HG02840 (cell line): ENCODE results near the gene FLNA.
"Not testable (repeated sequence)": the region's sequence is repeated elsewhere in the genome, so short reads cannot be mapped to it uniquely, and the experiment has no call there.

Experiments used
- ATAC-seq: cut with Tn5 transposase; IDR thresholded peaks from one replicate; pipeline ENCODE4 v1.9.1; 2021; ENCODE audit warnings: mild to moderate bottlenecking, moderate library complexity, moderate number of reproducible peaks; ENCODE audit not compliant: unreplicated experiment, low FRiP score

Gene FLNA

DNA sequence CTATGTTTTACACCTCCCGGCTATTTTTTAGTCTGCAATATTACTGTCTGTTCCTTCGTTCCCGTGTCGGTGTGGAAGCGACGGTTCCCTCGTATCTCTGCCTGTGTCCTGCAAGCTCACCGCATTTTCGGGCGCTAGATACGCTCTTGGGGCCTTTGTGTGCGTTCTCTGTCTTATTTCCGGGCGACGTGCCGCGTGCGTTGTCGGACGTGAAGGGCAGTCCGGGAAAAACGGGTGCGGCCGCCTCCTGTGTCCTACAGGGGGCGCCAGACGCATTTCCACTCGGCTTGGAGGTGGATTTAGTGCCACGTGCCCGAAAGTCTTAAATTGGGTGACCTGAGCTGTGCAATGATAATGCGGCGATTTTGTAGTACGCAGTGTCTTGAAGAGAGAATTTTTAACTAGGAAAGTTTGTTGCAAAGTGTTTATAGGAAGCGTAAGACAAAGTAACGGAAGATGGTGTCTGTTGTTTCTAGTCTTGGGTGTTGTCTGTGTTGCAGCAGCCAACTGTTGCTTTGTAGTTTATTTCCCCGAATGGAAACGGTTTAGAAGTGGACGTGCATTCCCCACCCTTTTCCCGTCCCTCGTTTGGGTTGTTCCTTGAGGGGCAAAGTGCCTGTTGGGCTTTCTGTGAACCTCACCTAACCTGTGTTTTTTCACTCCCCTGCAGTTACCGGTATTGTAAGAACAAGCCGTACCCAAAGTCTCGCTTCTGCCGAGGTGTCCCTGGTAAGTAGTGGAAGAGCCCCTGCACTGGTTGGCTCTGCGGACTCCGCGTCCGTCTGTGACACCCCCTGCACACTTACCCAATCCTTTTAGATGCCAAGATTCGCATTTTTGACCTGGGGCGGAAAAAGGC is 24.5 kb upstream of the FLNA start:
- ATAC-seq, result no peak

DNA sequence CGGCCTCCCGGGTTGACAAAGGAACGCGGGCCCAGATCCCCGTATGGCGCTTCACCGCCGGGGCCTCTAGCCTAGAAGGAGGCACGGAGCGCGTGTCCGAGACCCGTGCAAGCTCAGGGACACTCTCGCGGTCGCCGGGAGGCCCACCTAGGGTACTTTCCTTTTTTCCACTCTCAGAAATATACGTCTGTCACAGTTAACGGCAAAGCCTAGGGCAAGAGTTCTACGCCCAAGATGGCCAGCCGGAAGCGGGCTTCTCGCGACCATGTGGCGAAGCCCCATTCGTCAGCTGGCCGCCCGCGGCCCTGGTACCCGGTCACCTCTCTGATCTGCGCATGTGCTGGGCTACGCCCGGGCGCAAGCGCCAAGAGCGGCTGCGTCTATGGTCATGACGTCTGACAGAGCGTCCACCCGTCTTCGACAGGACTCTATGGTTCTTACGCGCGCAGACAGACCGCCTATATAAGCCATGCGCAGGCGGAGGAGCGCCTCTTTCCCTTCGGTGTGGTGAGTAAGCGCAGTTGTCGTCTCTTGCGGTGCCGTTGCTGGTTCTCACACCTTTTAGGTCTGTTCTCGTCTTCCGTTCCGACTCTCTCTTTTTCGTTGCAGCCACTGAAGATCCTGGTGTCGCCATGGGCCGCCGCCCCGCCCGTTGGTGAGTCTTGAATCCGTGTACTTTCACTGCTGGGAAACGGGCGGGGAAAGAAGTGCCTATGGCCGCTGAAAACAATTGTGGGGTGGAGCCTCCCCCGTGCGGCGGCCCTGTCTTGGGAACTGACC is 23.6 kb upstream of the FLNA start, which contains the start of gene RPL10:
Gene RPL10 (plus strand): TSS at position 490 of the 780 bp plus-strand sequence. CDS start 143 bp downstream, at position 633.
- ATAC-seq, result peak; percentile 71

- peak; percentile 36 for ATAC-seq
These were observed 22.8 kb upstream of the FLNA start for GRCh38 chrX:154396973-154397887.

GRCh38 chrX:154396363-154396762 is 21.9 kb upstream of the FLNA start:
- not testable (repeated sequence) for ATAC-seq

DNA sequence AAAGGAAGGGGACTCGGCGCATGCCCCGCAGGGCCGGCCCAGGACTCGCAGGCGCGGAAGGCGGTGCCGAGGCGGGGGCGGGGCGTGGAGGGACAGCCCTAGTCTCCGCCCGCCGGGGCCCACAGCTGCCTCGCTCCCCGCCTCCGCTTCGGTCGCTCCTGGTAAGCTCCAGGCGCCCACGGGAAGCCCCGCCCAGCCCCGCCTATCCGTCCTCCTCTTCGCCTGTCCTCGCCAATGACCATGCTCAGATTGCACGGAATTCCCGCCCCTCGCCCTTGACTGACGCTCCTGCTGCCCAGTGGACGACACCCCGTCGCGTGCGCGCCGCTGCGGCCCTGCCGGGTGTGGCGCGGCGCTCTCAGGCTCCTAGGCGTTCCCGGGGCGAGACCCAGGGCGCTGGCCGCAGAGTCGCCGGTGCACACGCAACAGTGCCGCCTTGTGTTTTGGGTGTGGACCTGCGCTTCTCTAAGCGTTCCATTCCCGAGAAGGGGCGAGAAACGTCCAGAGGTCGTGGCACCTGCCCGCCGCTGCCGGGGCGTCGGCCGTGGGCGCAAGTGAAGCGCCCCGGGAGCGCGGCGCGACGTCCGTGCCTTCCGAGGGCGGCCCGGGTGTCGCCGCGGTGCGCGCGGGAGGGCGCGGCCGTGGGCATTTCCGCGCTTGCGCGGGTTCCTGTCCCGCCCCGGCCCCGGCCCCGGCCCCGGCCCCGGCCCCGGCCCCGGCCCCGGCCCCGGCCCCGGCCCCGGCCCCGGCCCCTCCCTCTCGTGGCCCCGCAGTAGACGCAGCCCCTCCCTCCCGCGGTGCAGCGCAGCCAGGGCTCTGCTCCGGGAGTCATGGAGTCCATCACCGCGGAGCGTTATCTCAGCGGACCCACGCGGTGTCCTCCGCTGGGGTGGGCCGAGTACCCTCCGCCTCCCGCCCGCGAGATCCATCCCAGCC is 15.6 kb upstream of the FLNA start:
- ATAC-seq, result peak; percentile 54

DNA sequence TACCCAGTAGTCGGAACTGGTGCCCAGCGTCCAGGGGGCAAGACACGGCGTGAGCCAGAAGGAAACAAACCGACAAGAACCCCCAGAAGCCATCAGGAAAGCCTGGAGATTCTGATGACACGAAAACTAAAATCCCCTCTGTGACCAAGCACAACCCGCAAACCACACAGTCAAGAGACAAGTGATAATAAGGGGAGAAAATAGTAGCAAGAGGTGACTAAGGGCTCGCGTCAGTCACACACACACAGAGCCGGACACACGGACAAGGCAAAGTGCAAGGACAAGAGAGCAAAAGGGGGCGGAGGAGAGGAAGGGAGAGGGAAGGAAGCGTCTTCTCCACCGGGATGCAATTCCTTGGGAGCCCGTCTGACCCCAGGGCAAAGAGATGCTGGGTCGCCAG is 14.2 kb upstream of the FLNA start:
- peak; percentile 17 for ATAC-seq

- not testable (repeated sequence) for ATAC-seq
These were observed 13.7 kb upstream of the FLNA start for GRCh38 chrX:154388094-154388493.

GRCh38 chrX:154384284-154384892 is 10.0 kb upstream of the FLNA start:
- no peak for ATAC-seq

DNA sequence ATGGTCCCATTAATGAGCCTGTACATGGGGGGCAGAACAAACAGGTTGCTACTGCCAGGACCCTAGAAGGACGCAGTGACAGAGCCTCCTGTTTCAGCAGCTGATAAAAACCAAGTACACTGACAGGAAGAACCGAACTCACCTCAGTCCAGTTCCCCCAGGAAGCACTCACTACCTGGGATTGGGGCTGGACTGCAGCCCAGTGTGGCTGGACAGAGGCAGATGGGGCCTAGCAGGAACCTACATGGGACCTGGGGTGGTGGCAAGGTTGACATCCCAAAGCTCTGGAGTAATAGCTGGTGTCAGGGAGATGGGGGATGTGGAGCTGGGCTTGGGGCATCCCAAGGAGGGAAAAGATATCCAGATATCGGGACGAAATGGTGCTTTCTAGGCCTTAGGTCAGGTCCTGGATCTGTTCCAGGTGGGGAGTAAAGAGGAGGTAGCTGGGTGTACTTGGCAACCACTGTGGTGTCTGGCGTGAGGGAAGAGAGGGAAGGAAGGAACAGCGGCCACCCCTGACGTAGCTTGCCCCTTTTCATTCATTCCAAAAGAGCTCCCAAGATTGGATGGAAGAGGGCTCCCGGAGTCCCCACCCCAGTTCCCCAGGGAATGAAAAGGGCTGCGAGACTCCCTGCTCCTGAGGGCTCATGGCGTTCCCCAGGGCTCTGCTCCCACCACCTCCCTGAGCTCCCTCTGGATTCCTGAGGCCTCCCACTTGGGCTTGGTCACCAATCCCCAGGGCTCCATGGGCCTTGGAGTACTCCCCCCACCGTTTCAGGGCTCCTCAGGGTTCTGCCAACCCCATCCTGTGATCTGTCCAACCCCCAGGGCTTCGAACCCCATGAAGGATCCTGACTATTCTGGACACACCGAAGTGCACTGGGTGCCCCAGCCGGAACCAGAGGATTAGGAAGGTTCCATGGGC is 9.2 kb upstream of the FLNA start:
- ATAC-seq, result no peak

GRCh38 chrX:154382483-154383069 is 8.1 kb upstream of the FLNA start:
- no peak for ATAC-seq

DNA sequence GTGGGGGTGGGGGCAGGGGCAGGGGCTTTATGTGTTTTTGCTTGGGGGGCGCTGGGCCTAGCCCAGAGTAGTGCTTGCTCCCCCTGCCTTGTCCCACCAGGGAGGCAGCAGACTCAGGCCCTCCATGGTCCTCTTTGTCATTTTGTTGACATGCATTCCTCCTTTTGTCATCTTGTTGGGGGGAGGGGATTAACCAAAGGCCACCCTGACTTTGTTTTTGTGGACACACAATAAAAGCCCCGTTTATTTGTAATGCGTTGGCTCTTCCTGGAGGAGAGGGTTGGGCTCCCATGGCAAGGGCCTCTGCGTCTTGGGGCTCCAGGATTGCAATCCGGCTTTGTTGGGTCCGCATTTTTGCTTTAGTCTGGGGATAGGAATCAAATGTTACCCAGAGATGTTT is 6.8 kb upstream of the FLNA start:
- ATAC-seq, result no peak

DNA sequence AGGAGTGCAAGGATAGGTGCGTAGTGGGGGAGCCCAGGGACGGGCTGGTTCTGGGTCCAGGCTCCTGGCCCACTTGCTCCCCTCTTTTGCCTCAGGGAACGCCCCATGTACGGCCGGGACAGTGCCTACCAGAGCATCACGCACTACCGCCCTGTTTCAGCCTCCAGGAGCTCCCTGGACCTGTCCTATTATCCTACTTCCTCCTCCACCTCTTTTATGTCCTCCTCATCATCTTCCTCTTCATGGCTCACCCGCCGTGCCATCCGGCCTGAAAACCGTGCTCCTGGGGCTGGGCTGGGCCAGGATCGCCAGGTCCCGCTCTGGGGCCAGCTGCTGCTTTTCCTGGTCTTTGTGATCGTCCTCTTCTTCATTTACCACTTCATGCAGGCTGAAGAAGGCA is 6.4 kb upstream of the FLNA start:
- no peak for ATAC-seq

GRCh38 chrX:154380153-154380552 is 5.7 kb upstream of the FLNA start:
- no peak for ATAC-seq

GRCh38 chrX:154379569-154379951 is 5.1 kb upstream of the FLNA start:
- ATAC-seq, result no peak

- ATAC-seq, result peak; percentile 78
These were observed 4.5 kb upstream of the FLNA start, which contains the start of gene EMD for GRCh38 chrX:154378799-154379568. Gene EMD (plus strand): TSS chrX:154379295. CDS start chrX:154379485, 190 bp downstream.

GRCh38 chrX:154378059-154378798 is 3.8 kb upstream of the FLNA start:
- peak; percentile 2 for ATAC-seq
